ENCODE data around the gene SPATA19. TPM values are rescaled to one million over a fixed set of nuclear protein-coding genes. Genes with fewer than 3 reads are reported as not detected.

The SPATA19 gene
- total RNA-seq, 3 donors from 2014 or later (not counting 1 experiment from before 2014, with no cell fraction given) = not detected

GRCh38 chr11:133825666-133826065, 19.6 kb downstream of the SPATA19 start:
- intact Hi-C loops (cut with micrococcal nuclease) = no loop called here
- WGBS (ENCODE audit: insufficient coverage) = 51% methylated on average over 3 of the region's 3 CpGs
- H3K4me3 ChIP-seq (ENCODE audit: low read length) = no peak overlapping the region
- H3K36me3 Mint-ChIP-seq = no peaks in the 10 kb centered on the region
- no peaks in the 10 kb centered on the region for H3K36me3 ChIP-seq (ENCODE audit: control insufficient read depth, insufficient read depth, low read length)
- no peak overlapping the region for H3K4me3 Mint-ChIP-seq
- DNase-seq = no peak
- H3K27ac Mint-ChIP-seq = no peak overlapping the region
- H3K9me3 Mint-ChIP-seq = no peaks in the 10 kb centered on the region
- H3K27ac ChIP-seq (ENCODE audit: low read length) = no peak overlapping the region
- no peaks in the 10 kb centered on the region for H3K9me3 ChIP-seq (ENCODE audit: control insufficient read depth, insufficient read depth, low read length)
- no peaks in the 10 kb centered on the region for H3K4me1 ChIP-seq (ENCODE audit: control insufficient read depth, insufficient read depth, low read length)
- H3K27me3 ChIP-seq (ENCODE audit: control insufficient read depth, insufficient read depth, low read length) = no peaks in the 10 kb centered on the region
- no peaks in the 10 kb centered on the region for H3K4me1 Mint-ChIP-seq
- H3K27me3 Mint-ChIP-seq (ENCODE audit: low read depth in 2 of 2) = peaks cover 0 to 4% of the 10 kb centered on the region in 2 donors
- ATAC-seq = no peak
- TF ChIP-seq, protein P1, sequence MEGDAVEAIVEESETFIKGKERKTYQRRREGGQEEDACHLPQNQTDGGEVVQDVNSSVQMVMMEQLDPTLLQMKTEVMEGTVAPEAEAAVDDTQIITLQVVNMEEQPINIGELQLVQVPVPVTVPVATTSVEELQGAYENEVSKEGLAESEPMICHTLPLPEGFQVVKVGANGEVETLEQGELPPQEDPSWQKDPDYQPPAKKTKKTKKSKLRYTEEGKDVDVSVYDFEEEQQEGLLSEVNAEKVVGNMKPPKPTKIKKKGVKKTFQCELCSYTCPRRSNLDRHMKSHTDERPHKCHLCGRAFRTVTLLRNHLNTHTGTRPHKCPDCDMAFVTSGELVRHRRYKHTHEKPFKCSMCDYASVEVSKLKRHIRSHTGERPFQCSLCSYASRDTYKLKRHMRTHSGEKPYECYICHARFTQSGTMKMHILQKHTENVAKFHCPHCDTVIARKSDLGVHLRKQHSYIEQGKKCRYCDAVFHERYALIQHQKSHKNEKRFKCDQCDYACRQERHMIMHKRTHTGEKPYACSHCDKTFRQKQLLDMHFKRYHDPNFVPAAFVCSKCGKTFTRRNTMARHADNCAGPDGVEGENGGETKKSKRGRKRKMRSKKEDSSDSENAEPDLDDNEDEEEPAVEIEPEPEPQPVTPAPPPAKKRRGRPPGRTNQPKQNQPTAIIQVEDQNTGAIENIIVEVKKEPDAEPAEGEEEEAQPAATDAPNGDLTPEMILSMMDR (IDR thresholded peaks at IDR 0.05) = no peak

DNA sequence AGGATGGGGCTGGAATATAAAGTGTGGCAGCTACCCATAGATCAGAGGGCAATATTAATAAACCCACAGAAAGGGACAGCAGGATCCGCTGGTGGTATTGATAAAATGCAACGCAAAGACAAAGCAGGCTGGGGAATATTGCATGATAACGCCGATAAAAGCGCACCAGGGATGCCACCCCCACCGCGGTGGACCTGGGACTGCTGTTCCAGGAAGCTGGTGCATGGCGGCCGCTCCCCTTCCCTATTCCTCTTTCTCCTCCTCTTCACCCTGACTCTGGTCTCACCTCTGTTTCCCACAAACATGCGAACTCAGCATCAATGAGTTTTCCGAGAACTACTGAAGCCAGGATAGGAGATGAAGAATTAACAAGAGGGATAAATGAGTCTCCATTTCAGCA, 20.2 kb downstream of the SPATA19 start:
- H3K27ac Mint-ChIP-seq = no peak overlapping the region
- 83% methylated on average over 10 of the region's 11 CpGs for WGBS (ENCODE audit: insufficient coverage)
- Histone ChIP-seq H3K4me1 (ENCODE audit: control insufficient read depth, insufficient read depth, low read length) (no peaks in the 10 kb centered on the region), H3K36me3 (ENCODE audit: control insufficient read depth, insufficient read depth, low read length) (no peaks in the 10 kb centered on the region), H3K4me3 (ENCODE audit: low read length) (no peak overlapping the region), H3K27me3 (ENCODE audit: control insufficient read depth, insufficient read depth, low read length) (no peaks in the 10 kb centered on the region), H3K27ac (ENCODE audit: low read length) (no peak overlapping the region), H3K9me3 (ENCODE audit: control insufficient read depth, insufficient read depth, low read length) (no peaks in the 10 kb centered on the region)
- intact Hi-C loops (cut with micrococcal nuclease) = no loop called here
- TF ChIP-seq, protein P1 (IDR thresholded peaks at IDR 0.05) = no peak
- H3K9me3 Mint-ChIP-seq = no peaks in the 10 kb centered on the region
- no peaks in the 10 kb centered on the region for H3K36me3 Mint-ChIP-seq
- H3K4me1 Mint-ChIP-seq = no peaks in the 10 kb centered on the region
- no peak for ATAC-seq
- no peak for DNase-seq
- H3K27me3 Mint-ChIP-seq (ENCODE audit: low read depth in 2 of 2) = peaks cover 0 to 4% of the 10 kb centered on the region in 2 donors
- H3K4me3 Mint-ChIP-seq = no peak overlapping the region

- TF ChIP-seq, protein P1 (IDR thresholded peaks at IDR 0.05) = no peak
- Mint-ChIP-seq H3K9me3 (no peaks in the 10 kb centered on the region), H3K27ac (no peak overlapping the region), H3K27me3 (ENCODE audit: low read depth in 2 of 2) (peaks cover 0 to 4% of the 10 kb centered on the region in 2 donors), H3K36me3 (no peaks in the 10 kb centered on the region), H3K4me3 (no peak overlapping the region), H3K4me1 (no peaks in the 10 kb centered on the region)
- Histone ChIP-seq H3K4me3 (ENCODE audit: low read length) (no peak overlapping the region), H3K27me3 (ENCODE audit: control insufficient read depth, insufficient read depth, low read length) (no peaks in the 10 kb centered on the region), H3K36me3 (ENCODE audit: control insufficient read depth, insufficient read depth, low read length) (no peaks in the 10 kb centered on the region), H3K9me3 (ENCODE audit: control insufficient read depth, insufficient read depth, low read length) (no peaks in the 10 kb centered on the region), H3K4me1 (ENCODE audit: control insufficient read depth, insufficient read depth, low read length) (no peaks in the 10 kb centered on the region), H3K27ac (ENCODE audit: low read length) (no peak overlapping the region)
- intact Hi-C loops (cut with micrococcal nuclease) = no loop called here
- no peak for DNase-seq
- no peak for ATAC-seq
- WGBS (ENCODE audit: insufficient coverage) = 82% methylated on average over 6 of the region's 9 CpGs
These were observed 20.7 kb downstream of the SPATA19 start for GRCh38 chr11:133824593-133824992.

DNA sequence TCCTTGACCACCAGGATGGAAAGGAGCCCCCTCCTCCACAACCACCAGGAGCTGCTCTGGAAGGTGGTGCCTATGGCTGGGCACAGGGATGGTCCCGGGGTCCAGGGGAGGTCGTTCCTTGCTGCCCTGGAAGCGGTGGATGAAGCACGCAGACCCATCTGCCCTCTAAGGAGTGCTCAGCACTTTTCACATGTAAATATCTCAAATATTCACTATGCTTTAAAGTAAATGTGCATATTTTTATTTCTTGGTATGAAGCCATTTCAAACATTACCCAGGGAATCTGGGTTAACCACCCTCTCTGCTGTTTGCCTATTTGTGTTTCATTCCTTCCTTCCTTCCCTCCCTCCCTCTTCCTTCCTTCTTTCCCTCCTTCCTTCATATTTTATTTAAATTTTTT, 21.7 kb downstream of the SPATA19 start:
- H3K27ac ChIP-seq (ENCODE audit: low read length) = no peak overlapping the region
- intact Hi-C loops (cut with micrococcal nuclease) = no loop called here
- H3K27me3 ChIP-seq (ENCODE audit: control insufficient read depth, insufficient read depth, low read length) = no peaks in the 10 kb centered on the region
- H3K4me1 ChIP-seq (ENCODE audit: control insufficient read depth, insufficient read depth, low read length) = no peaks in the 10 kb centered on the region
- no peak for DNase-seq
- peaks cover 0 to 2% of the 10 kb centered on the region in 2 donors for H3K27me3 Mint-ChIP-seq (ENCODE audit: low read depth in 2 of 2)
- H3K4me3 ChIP-seq (ENCODE audit: low read length) = no peak overlapping the region
- WGBS (ENCODE audit: insufficient coverage) = 100% methylated on average over 1 of the region's 4 CpGs
- no peaks in the 10 kb centered on the region for H3K9me3 ChIP-seq (ENCODE audit: control insufficient read depth, insufficient read depth, low read length)
- ATAC-seq = no peak
- H3K9me3 Mint-ChIP-seq = no peaks in the 10 kb centered on the region
- H3K36me3 ChIP-seq (ENCODE audit: control insufficient read depth, insufficient read depth, low read length) = no peaks in the 10 kb centered on the region
- no peaks in the 10 kb centered on the region for H3K4me1 Mint-ChIP-seq
- H3K27ac Mint-ChIP-seq = no peak overlapping the region
- H3K4me3 Mint-ChIP-seq = no peak overlapping the region
- no peaks in the 10 kb centered on the region for H3K36me3 Mint-ChIP-seq
- TF ChIP-seq, protein P1 (IDR thresholded peaks at IDR 0.05) = no peak

Measured in natural killer cell (primary cell).